Smooth muscle cell (in vitro differentiated cells): ENCODE data around the gene CNOT3. TPM values are rescaled to one million over a fixed set of nuclear protein-coding genes. Genes with fewer than 3 reads are reported as not detected.

Experiments used
- DNase-seq: peaks from one replicate; lab custom pipeline; 2025; ENCODE audit not compliant: unreplicated experiment; lab: John Stamatoyannopoulos, UW
- H2AFZ ChIP-seq: fragments of 200-600 bp; sonication (generic); 2 replicates; pipeline ENCODE4 v1.6.0; 2016; ENCODE audit warnings: antibody characterized with exemption, low read depth, mild to moderate bottlenecking
- H3F3A ChIP-seq: fragments of 200-600 bp; sonication (generic); 2 replicates; pipeline ENCODE4 v1.6.0; 2017; ENCODE audit warnings: antibody characterized with exemption, low read depth
- H3K27ac ChIP-seq: fragments of 200-600 bp; sonication (generic); 2 replicates; pipeline ENCODE4 v1.5.1; 2016; ENCODE audit warnings: low read depth, mild to moderate bottlenecking
- H3K27me3 ChIP-seq: fragments of 200-600 bp; sonication (generic); 2 replicates; pipeline ENCODE4 v1.6.1; 2016; ENCODE audit warnings: low read depth, mild to moderate bottlenecking
- H3K36me3 ChIP-seq: fragments of 200-600 bp; sonication (generic); 2 replicates; pipeline ENCODE4 v1.5.1; 2016; ENCODE audit warnings: low read depth
- H3K4me1 ChIP-seq: fragments of 200-600 bp; sonication (generic); 2 replicates; pipeline ENCODE4 v1.5.1; 2016; ENCODE audit warnings: low read depth
- H3K4me2 ChIP-seq: fragments of 200-600 bp; sonication (generic); 2 replicates; pipeline ENCODE4 v1.6.0; 2016; ENCODE audit warnings: mild to moderate bottlenecking
- H3K4me3 ChIP-seq: fragments of 200-600 bp; sonication (generic); 2 replicates; pipeline ENCODE4 v1.5.1; 2016; ENCODE audit warnings: mild to moderate bottlenecking
- H3K79me2 ChIP-seq: fragments of 200-600 bp; sonication (generic); 2 replicates; pipeline ENCODE4 v1.6.0; 2016; ENCODE audit warnings: low read depth, mild to moderate bottlenecking
- H3K9ac ChIP-seq: fragments of 200-600 bp; sonication (generic); 2 replicates; pipeline ENCODE4 v1.6.0; 2016; ENCODE audit warnings: low read depth
- H3K9me3 ChIP-seq: fragments of 200-600 bp; sonication (generic); replicated peaks from 2 replicates; pipeline ENCODE4 v1.5.1; 2016; ENCODE audit warnings: low read depth
- H4K20me1 ChIP-seq: fragments of 200-600 bp; sonication (generic); 2 replicates; pipeline ENCODE4 v1.6.0; 2016; ENCODE audit warnings: low read depth
- WGBS: methylation state at CpG from one replicate; pipeline ENCODE4 v1.1.7; 2016; ENCODE audit warnings: low lambda C conversion rate; 5-methylcytosine and 5-hydroxymethylcytosine counted together
- polyA plus RNA-seq: library from polyadenylated mRNA; unstranded; fragments of >200 nt; fragmentation: Nextera tagmentation; extraction: Ambion mirVana; gene quantifications from 2 replicates; pipeline ENCODE4 v1.2.1, GENCODE V29; 2016
- total RNA-seq: library from RNA; depleted of rRNA; stranded (reverse); fragments of >200 nt; gene quantifications from 2 replicates; pipeline ENCODE4 v1.2.3, GENCODE V29; 2014
- TF ChIP-seq, protein P1 (sequence below): fragments of 200-600 bp; sonication (generic); IDR thresholded peaks from 2 replicates; pipeline ENCODE4 v1.5.1; 2017; ENCODE audit warnings: borderline replicate concordance, mild to moderate bottlenecking, antibody characterized with exemption; ENCODE audit not compliant: insufficient read depth, poor library complexity, severe bottlenecking

The CNOT3 gene
- total and polyA plus RNA-seq, 2 experiments from 2014 or later: 12.4 to 31.4 TPM

DNA sequence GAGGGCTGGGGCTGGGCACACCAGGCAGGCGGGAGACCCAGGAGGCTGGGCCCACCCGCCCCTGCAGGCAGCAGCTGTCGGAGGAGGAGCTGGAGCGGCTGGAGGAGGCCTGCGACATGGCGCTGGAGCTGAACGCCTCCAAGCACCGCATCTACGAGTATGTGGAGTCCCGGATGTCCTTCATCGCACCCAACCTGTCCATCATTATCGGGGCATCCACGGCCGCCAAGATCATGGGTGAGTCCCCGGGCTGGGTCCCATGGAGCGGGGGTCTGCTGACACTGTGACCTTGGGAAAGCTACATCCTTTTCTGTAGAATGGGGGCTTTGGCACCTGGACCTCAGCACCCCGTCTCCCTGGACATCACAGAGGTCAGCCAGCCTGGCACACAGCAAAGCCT, 13.9 kb upstream of the CNOT3 start:
- no peaks in the 10 kb centered on the region for H3K36me3 ChIP-seq
- no peaks in the 10 kb centered on the region for H3F3A ChIP-seq
- H3K4me2 ChIP-seq: no peak overlapping the region
- H3K79me2 ChIP-seq: no peaks in the 10 kb centered on the region
- no peaks in the 10 kb centered on the region for H4K20me1 ChIP-seq
- no peak overlapping the region for H3K27ac ChIP-seq
- WGBS: 96% methylated on average over 17 of the region's 17 CpGs
- no peak overlapping the region for H2AFZ ChIP-seq
- TF ChIP-seq, protein P1, sequence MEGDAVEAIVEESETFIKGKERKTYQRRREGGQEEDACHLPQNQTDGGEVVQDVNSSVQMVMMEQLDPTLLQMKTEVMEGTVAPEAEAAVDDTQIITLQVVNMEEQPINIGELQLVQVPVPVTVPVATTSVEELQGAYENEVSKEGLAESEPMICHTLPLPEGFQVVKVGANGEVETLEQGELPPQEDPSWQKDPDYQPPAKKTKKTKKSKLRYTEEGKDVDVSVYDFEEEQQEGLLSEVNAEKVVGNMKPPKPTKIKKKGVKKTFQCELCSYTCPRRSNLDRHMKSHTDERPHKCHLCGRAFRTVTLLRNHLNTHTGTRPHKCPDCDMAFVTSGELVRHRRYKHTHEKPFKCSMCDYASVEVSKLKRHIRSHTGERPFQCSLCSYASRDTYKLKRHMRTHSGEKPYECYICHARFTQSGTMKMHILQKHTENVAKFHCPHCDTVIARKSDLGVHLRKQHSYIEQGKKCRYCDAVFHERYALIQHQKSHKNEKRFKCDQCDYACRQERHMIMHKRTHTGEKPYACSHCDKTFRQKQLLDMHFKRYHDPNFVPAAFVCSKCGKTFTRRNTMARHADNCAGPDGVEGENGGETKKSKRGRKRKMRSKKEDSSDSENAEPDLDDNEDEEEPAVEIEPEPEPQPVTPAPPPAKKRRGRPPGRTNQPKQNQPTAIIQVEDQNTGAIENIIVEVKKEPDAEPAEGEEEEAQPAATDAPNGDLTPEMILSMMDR: no peak
- H3K9me3 ChIP-seq: no peaks in the 10 kb centered on the region
- no peak overlapping the region for H3K9ac ChIP-seq
- DNase-seq: no peak
- H3K4me3 ChIP-seq: no peak overlapping the region
- H3K4me1 ChIP-seq: no peaks in the 10 kb centered on the region
- H3K27me3 ChIP-seq: no peaks in the 10 kb centered on the region

GRCh38 chr19:54124393-54124792, 13.2 kb upstream of the CNOT3 start:
- Histone ChIP-seq H3K4me3 (no peak overlapping the region), H4K20me1 (no peaks in the 10 kb centered on the region), H3K9ac (no peak overlapping the region), H3F3A (no peaks in the 10 kb centered on the region), H3K36me3 (no peaks in the 10 kb centered on the region), H3K4me1 (no peaks in the 10 kb centered on the region), H3K27ac (no peak overlapping the region), H3K27me3 (no peaks in the 10 kb centered on the region), H3K4me2 (no peak overlapping the region), H3K79me2 (no peaks in the 10 kb centered on the region), H2AFZ (no peak overlapping the region), H3K9me3 (no peaks in the 10 kb centered on the region)
- WGBS: 94% methylated on average over 18 of the region's 19 CpGs
- DNase-seq: no peak
- TF ChIP-seq, protein P1: no peak

- no peaks in the 10 kb centered on the region for H4K20me1 ChIP-seq
- H3K27ac ChIP-seq: no peak overlapping the region
- 98% methylated on average over 9 of the region's 9 CpGs for WGBS
- no peaks in the 10 kb centered on the region for H3F3A ChIP-seq
- H3K9ac ChIP-seq: no peak overlapping the region
- H3K9me3 ChIP-seq: no peaks in the 10 kb centered on the region
- H3K4me2 ChIP-seq: no peak overlapping the region
- no peaks in the 10 kb centered on the region for H3K27me3 ChIP-seq
- H3K36me3 ChIP-seq: no peaks in the 10 kb centered on the region
- H3K79me2 ChIP-seq: no peaks in the 10 kb centered on the region
- no peak overlapping the region for H3K4me3 ChIP-seq
- TF ChIP-seq, protein P1: no peak
- no peak for DNase-seq
- no peak overlapping the region for H2AFZ ChIP-seq
- no peaks in the 10 kb centered on the region for H3K4me1 ChIP-seq
Measured at GRCh38 chr19:54125713-54126112, 11.8 kb upstream of the CNOT3 start.

GRCh38 chr19:54127688-54128440, 9.7 kb upstream of the CNOT3 start:
- Histone ChIP-seq H2AFZ (no peak overlapping the region), H3K36me3 (no peaks in the 10 kb centered on the region), H3K4me1 (no peaks in the 10 kb centered on the region), H3K9ac (no peak overlapping the region), H3K4me2 (no peak overlapping the region), H3K4me3 (no peak overlapping the region), H4K20me1 (no peaks in the 10 kb centered on the region), H3K9me3 (no peaks in the 10 kb centered on the region), H3K27me3 (no peaks in the 10 kb centered on the region), H3K79me2 (no peaks in the 10 kb centered on the region), H3F3A (no peaks in the 10 kb centered on the region), H3K27ac (no peak overlapping the region)
- DNase-seq: no peak
- 92% methylated on average over 26 of the region's 44 CpGs for WGBS
- TF ChIP-seq, protein P1: no peak
